ENCODE results near the gene ZNF804A.

The ZNF804A gene

DNA sequence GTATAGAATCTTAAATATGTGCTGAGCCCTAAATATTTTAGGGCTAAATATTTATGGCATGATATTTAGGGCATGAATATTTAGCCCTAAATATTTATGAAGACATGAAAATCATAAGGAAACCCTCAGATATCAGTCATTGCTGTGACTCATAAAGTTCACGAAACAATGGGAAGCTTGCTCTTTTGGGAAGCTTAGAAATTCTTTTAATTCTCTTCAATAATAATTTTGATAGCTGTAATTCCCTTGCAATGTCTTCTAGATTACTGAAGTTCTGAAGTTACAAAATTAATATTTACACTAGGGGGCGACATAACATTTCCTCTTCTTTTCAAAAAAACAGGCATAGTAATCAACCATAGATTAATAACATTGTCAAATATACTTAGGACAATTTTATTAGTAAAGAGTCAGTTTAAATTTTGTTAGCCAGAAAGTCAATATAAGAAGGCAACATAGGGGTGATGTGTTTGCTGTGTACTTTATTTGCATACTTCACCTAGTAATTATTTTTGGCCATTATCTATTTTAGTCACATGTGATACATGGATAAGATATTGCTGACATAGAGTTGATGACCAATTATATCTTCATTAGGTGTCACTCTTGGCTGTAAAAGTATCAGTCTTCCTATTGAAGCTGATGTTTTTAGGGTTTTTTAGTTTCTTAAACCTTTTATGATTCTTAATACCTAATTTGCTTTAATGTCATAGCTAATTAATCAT is 13.2 kb downstream of the ZNF804A start:
- Histone ChIP-seq H3K36me3 (ENCODE audit: control insufficient read depth, insufficient read depth, low read length) (no peaks in the 10 kb centered on the region), H3K27ac (ENCODE audit: low read depth, low read length) (no peak overlapping the region), H3K27me3 (ENCODE audit: insufficient read depth, low read length, poor library complexity) (no peaks in the 10 kb centered on the region), H2AK5ac (ENCODE audit: low read length) (no peak overlapping the region), H4K5ac (ENCODE audit: low read length) (no peak overlapping the region), H2BK120ac (ENCODE audit: low read depth, low read length) (no peak overlapping the region), H3K18ac (ENCODE audit: low read length) (no peak overlapping the region), H3K56ac (ENCODE audit: low read length) (no peak overlapping the region), H3K4ac (ENCODE audit: low read depth, low read length) (no peak overlapping the region), H3K79me2 (ENCODE audit: control insufficient read depth, insufficient read depth, low read length) (no peaks in the 10 kb centered on the region), H2BK15ac (replicated peaks; ENCODE audit: low read depth) (no peak overlapping the region), H3K23ac (ENCODE audit: low read length) (no peak overlapping the region), H3K79me1 (ENCODE audit: low read length) (no peaks in the 10 kb centered on the region), H2BK5ac (ENCODE audit: low read length) (no peak overlapping the region), H3K4me1 (ENCODE audit: control insufficient read depth, low read depth, low read length) (no peaks in the 10 kb centered on the region), H3K9ac (ENCODE audit: low read length) (no peak overlapping the region), H4K8ac (ENCODE audit: low read depth, low read length) (no peak overlapping the region), H3K4me2 (ENCODE audit: low read length) (no peak overlapping the region), H3K4me3 (ENCODE audit: low read length) (no peak overlapping the region)
- WGBS (ENCODE audit: extremely low coverage, insufficient coverage, low lambda C conversion rate) = no CpG with 5 or more reads among the region's 2 CpGs
- DNase-seq = peak; percentile 5

DNA sequence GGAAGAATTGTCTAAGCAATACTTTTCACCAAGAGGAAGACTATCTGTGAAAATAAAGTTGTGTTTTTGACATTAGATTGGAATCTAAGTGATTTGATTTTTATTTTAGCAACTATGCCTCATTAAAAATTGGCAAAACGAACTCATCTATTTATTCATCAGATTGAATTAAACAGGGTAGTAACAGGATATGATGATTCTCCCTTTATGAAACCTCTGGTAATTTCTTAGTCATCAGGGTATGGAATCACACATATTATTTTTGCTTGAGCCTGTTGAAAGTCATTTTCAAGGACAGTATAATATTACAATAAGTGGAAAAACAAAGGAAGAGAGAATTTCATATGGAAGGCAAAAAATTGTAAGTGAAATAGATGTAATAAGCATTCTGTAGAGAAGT is 22.0 kb downstream of the ZNF804A start:
- Histone ChIP-seq H3K18ac (ENCODE audit: low read length) (no peak overlapping the region), H2BK5ac (ENCODE audit: low read length) (no peak overlapping the region), H3K9ac (ENCODE audit: low read length) (no peak overlapping the region), H2BK15ac (replicated peaks; ENCODE audit: low read depth) (no peak overlapping the region), H3K4ac (ENCODE audit: low read depth, low read length) (no peak overlapping the region), H3K23ac (ENCODE audit: low read length) (no peak overlapping the region), H3K4me1 (ENCODE audit: control insufficient read depth, low read depth, low read length) (no peaks in the 10 kb centered on the region), H3K4me3 (ENCODE audit: low read length) (no peak overlapping the region), H2AK5ac (ENCODE audit: low read length) (no peak overlapping the region), H3K79me2 (ENCODE audit: control insufficient read depth, insufficient read depth, low read length) (no peaks in the 10 kb centered on the region), H3K27ac (ENCODE audit: low read depth, low read length) (no peak overlapping the region), H4K5ac (ENCODE audit: low read length) (no peak overlapping the region), H3K79me1 (ENCODE audit: low read length) (no peaks in the 10 kb centered on the region), H3K4me2 (ENCODE audit: low read length) (no peak overlapping the region), H4K8ac (ENCODE audit: low read depth, low read length) (no peak overlapping the region), H3K27me3 (ENCODE audit: insufficient read depth, low read length, poor library complexity) (no peaks in the 10 kb centered on the region), H3K36me3 (ENCODE audit: control insufficient read depth, insufficient read depth, low read length) (no peaks in the 10 kb centered on the region), H3K56ac (ENCODE audit: low read length) (no peak overlapping the region), H2BK120ac (ENCODE audit: low read depth, low read length) (no peak overlapping the region)
- WGBS (ENCODE audit: extremely low coverage, insufficient coverage, low lambda C conversion rate) = no CpG with 5 or more reads among the region's 1 CpG
- no peak for DNase-seq

DNA sequence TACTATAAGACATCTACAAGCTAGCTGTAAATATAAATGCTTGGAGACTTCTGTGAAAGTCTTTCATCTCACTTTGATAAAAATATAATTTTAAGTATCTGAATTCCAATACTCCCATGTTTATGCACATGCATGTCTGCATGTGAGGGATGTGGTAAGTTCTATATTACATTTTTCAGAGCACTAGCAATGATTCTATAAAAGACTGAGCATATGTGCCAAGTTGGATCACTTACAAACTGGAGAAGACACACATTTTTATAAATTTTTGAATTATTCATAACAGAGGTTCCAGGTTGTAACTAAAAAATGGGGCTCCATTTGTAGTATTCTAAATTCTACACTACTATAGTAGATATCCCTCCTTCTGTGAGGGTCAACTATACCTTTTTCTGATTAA is 26.0 kb downstream of the ZNF804A start:
- Histone ChIP-seq H3K4ac (ENCODE audit: low read depth, low read length) (no peak overlapping the region), H3K18ac (ENCODE audit: low read length) (no peak overlapping the region), H3K79me1 (ENCODE audit: low read length) (no peaks in the 10 kb centered on the region), H2BK5ac (ENCODE audit: low read length) (no peak overlapping the region), H2AK5ac (ENCODE audit: low read length) (no peak overlapping the region), H3K4me1 (ENCODE audit: control insufficient read depth, low read depth, low read length) (no peaks in the 10 kb centered on the region), H3K4me2 (ENCODE audit: low read length) (no peak overlapping the region), H3K23ac (ENCODE audit: low read length) (no peak overlapping the region), H3K9ac (ENCODE audit: low read length) (no peak overlapping the region), H3K27me3 (ENCODE audit: insufficient read depth, low read length, poor library complexity) (no peaks in the 10 kb centered on the region), H3K36me3 (ENCODE audit: control insufficient read depth, insufficient read depth, low read length) (no peaks in the 10 kb centered on the region), H2BK120ac (ENCODE audit: low read depth, low read length) (no peak overlapping the region), H2BK15ac (replicated peaks; ENCODE audit: low read depth) (no peak overlapping the region), H4K5ac (ENCODE audit: low read length) (no peak overlapping the region), H3K4me3 (ENCODE audit: low read length) (no peak overlapping the region), H3K56ac (ENCODE audit: low read length) (no peak overlapping the region), H4K8ac (ENCODE audit: low read depth, low read length) (no peak overlapping the region), H3K79me2 (ENCODE audit: control insufficient read depth, insufficient read depth, low read length) (no peaks in the 10 kb centered on the region), H3K27ac (ENCODE audit: low read depth, low read length) (no peak overlapping the region)
- DNase-seq = no peak

DNA sequence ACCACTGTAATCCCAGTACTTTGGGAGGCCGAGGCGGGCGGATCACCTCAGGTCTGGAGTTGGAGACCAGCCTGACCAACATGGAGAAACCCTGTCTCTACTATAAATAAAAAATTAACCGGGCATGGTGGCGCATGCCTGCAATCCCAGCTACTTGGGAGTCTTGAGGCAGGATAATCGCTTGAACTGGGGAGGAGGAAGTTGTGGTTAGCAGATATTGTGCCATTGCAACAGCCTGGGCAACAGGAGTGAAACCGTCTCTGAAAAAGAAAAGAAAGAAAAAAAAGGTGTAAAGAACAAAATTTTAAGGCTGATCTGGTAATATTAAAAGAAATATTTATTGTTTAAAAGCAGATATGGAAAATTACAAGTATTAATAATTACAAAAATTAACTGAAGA is 29.7 kb downstream of the ZNF804A start:
- Histone ChIP-seq H2AK5ac (ENCODE audit: low read length) (no peak overlapping the region), H3K36me3 (ENCODE audit: control insufficient read depth, insufficient read depth, low read length) (no peaks in the 10 kb centered on the region), H3K27me3 (ENCODE audit: insufficient read depth, low read length, poor library complexity) (no peaks in the 10 kb centered on the region), H3K27ac (ENCODE audit: low read depth, low read length) (no peak overlapping the region), H3K4me2 (ENCODE audit: low read length) (no peak overlapping the region), H2BK5ac (ENCODE audit: low read length) (no peak overlapping the region), H3K4ac (ENCODE audit: low read depth, low read length) (no peak overlapping the region), H3K18ac (ENCODE audit: low read length) (no peak overlapping the region), H3K79me2 (ENCODE audit: control insufficient read depth, insufficient read depth, low read length) (no peaks in the 10 kb centered on the region), H4K8ac (ENCODE audit: low read depth, low read length) (no peak overlapping the region), H4K5ac (ENCODE audit: low read length) (no peak overlapping the region), H3K4me3 (ENCODE audit: low read length) (no peak overlapping the region), H3K79me1 (ENCODE audit: low read length) (no peaks in the 10 kb centered on the region), H2BK120ac (ENCODE audit: low read depth, low read length) (no peak overlapping the region), H3K4me1 (ENCODE audit: control insufficient read depth, low read depth, low read length) (no peaks in the 10 kb centered on the region), H3K9ac (ENCODE audit: low read length) (no peak overlapping the region), H2BK15ac (replicated peaks; ENCODE audit: low read depth) (no peak overlapping the region), H3K23ac (ENCODE audit: low read length) (no peak overlapping the region), H3K56ac (ENCODE audit: low read length) (no peak overlapping the region)
- WGBS (ENCODE audit: extremely low coverage, insufficient coverage, low lambda C conversion rate) = no CpG with 5 or more reads among the region's 7 CpGs
- DNase-seq = no peak

DNA sequence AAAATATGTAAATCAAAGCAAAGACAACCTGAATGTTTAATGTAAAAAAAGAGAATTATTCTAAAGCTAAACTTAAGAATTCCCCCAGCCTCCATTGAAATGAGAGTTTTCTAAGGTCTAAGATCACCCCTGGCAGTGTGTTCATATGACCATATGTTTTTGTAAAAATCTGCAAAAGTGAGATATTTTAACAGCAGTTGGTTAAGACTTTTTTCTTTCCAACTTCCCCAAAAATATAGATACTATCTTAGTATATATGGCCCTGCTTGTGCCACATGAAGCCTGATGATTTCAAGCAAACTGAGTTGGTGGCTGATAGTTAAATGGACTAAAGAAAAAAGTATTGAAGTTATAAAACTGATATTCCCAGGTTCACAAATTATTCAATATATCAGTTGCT is 35.4 kb downstream of the ZNF804A start:
- Histone ChIP-seq H2AK5ac (ENCODE audit: low read length) (no peak overlapping the region), H3K56ac (ENCODE audit: low read length) (no peak overlapping the region), H3K4ac (ENCODE audit: low read depth, low read length) (no peak overlapping the region), H3K27ac (ENCODE audit: low read depth, low read length) (no peak overlapping the region), H3K36me3 (ENCODE audit: control insufficient read depth, insufficient read depth, low read length) (no peaks in the 10 kb centered on the region), H3K4me1 (ENCODE audit: control insufficient read depth, low read depth, low read length) (no peaks in the 10 kb centered on the region), H2BK15ac (replicated peaks; ENCODE audit: low read depth) (no peak overlapping the region), H4K8ac (ENCODE audit: low read depth, low read length) (no peak overlapping the region), H4K5ac (ENCODE audit: low read length) (no peak overlapping the region), H3K79me2 (ENCODE audit: control insufficient read depth, insufficient read depth, low read length) (no peaks in the 10 kb centered on the region), H3K23ac (ENCODE audit: low read length) (no peak overlapping the region), H2BK5ac (ENCODE audit: low read length) (no peak overlapping the region), H3K4me2 (ENCODE audit: low read length) (no peak overlapping the region), H3K79me1 (ENCODE audit: low read length) (no peaks in the 10 kb centered on the region), H3K27me3 (ENCODE audit: insufficient read depth, low read length, poor library complexity) (no peaks in the 10 kb centered on the region), H3K9ac (ENCODE audit: low read length) (no peak overlapping the region), H3K4me3 (ENCODE audit: low read length) (no peak overlapping the region), H3K18ac (ENCODE audit: low read length) (no peak overlapping the region), H2BK120ac (ENCODE audit: low read depth, low read length) (no peak overlapping the region)
- DNase-seq = no peak

DNA sequence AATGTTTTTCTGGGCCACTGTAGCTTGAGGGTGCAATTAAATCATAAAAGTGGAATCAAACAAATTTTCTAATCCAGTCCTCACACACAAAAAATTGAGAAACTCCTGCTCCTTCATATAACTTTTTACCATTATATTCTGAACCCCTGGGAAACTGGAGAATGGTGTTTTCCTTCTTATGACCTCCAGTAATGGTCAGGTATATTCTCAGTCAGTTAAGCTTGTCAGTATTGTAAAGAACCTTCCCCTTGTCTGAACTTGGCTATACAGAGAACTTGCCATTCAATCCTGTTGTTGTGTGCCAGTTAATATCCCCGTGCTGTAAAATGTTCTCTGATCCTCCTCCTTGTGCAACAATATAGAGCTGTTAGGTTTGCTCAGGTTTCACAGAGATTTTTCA is 39.5 kb downstream of the ZNF804A start:
- WGBS (ENCODE audit: extremely low coverage, insufficient coverage, low lambda C conversion rate) = no CpG with 5 or more reads among the region's 1 CpG
- no peak overlapping the region for H2BK5ac ChIP-seq (ENCODE audit: low read length)

More for the DNA sequence above, 39.5 kb downstream of the ZNF804A start:
- DNase-seq = no peak
- Histone ChIP-seq H3K9ac (ENCODE audit: low read length) (no peak overlapping the region), H3K27ac (ENCODE audit: low read depth, low read length) (no peak overlapping the region), H3K18ac (ENCODE audit: low read length) (no peak overlapping the region), H3K4me2 (ENCODE audit: low read length) (no peak overlapping the region), H4K8ac (ENCODE audit: low read depth, low read length) (no peak overlapping the region), H4K5ac (ENCODE audit: low read length) (no peak overlapping the region), H2AK5ac (ENCODE audit: low read length) (no peak overlapping the region), H3K4me3 (ENCODE audit: low read length) (no peak overlapping the region), H3K23ac (ENCODE audit: low read length) (no peak overlapping the region), H3K4ac (ENCODE audit: low read depth, low read length) (no peak overlapping the region), H3K79me1 (ENCODE audit: low read length) (no peaks in the 10 kb centered on the region), H3K79me2 (ENCODE audit: control insufficient read depth, insufficient read depth, low read length) (no peaks in the 10 kb centered on the region), H3K56ac (ENCODE audit: low read length) (no peak overlapping the region), H2BK15ac (replicated peaks; ENCODE audit: low read depth) (no peak overlapping the region), H3K36me3 (ENCODE audit: control insufficient read depth, insufficient read depth, low read length) (no peaks in the 10 kb centered on the region), H3K4me1 (ENCODE audit: control insufficient read depth, low read depth, low read length) (no peaks in the 10 kb centered on the region), H3K27me3 (ENCODE audit: insufficient read depth, low read length, poor library complexity) (no peaks in the 10 kb centered on the region), H2BK120ac (ENCODE audit: low read depth, low read length) (no peak overlapping the region)

All from mesendoderm (in vitro differentiated cells).